B cell (primary cell): ENCODE results near the gene PLD1. TPM values are rescaled to one million over a fixed set of nuclear protein-coding genes. Genes with fewer than 3 reads are reported as not detected.

Source experiments
- ATAC-seq: fragments of 200-7000 bp; cut with Tn5 transposase; one replicate; pipeline ENCODE4 v1.10.0; 2021; ENCODE audit warnings: low read depth, mild to moderate bottlenecking, moderate number of reproducible peaks, moderate library complexity
- CTCF ChIA-PET: fragments of 350-600 bp; sonication (Branson Sonifier 250); formaldehyde crosslinking; loops from one replicate; lab custom pipeline; 2021; ENCODE audit warnings: antibody characterized with exemption, inconsistent platforms; lab: Charles Lee
- POLR2A ChIA-PET: fragments of 350-600 bp; sonication (Branson Sonifier 250); formaldehyde crosslinking; loops from one replicate; lab custom pipeline; 2021; ENCODE audit warnings: antibody characterized with exemption; lab: Charles Lee
- DNase-seq: peaks from one replicate; pipeline ENCODE4 v3.0.0; 2013
- H2AFZ ChIP-seq: 2 replicates; pipeline ENCODE4 v1.6.1; 2012; ENCODE audit warnings: mild to moderate bottlenecking, low read depth, low read length; ENCODE audit not compliant: insufficient read depth, poor library complexity, severe bottlenecking
- H3K27ac ChIP-seq, 2 donors: 1 replicate in 1 of 2; 2 replicates in 1 of 2; pipeline ENCODE4 v1.5.1; 2012 to 2013; ENCODE audit warnings: low read length in 2 of 2, mild to moderate bottlenecking in 2 of 2, moderate library complexity in 1 of 2
- H3K27me3 ChIP-seq, 4 experiments: fragments of 200-600 bp in 1 of 4; sonication (generic) in 1 of 4; replicated peaks in 1 of 4; 1 replicate in 2 of 4; 2 replicates in 2 of 4; pipeline versions ENCODE4 v1.6.1 to v1.7.0; 2013 to 2016; ENCODE audit warnings: low read length in 3 of 4, mild to moderate bottlenecking in 2 of 4, mixed read lengths in 1 of 4, moderate library complexity in 1 of 4; ENCODE audit not compliant: insufficient read depth in 4 of 4, control insufficient read depth in 3 of 4; ENCODE audit errors: control extremely low read depth in 1 of 4
- H3K36me3 ChIP-seq, 2 experiments: replicated peaks in 1 of 2; 1 replicate in 1 of 2; 2 replicates in 1 of 2; pipeline versions ENCODE4 v1.6.1 to v1.7.1; 2013; ENCODE audit warnings: low read length in 1 of 2; ENCODE audit not compliant: insufficient read depth in 2 of 2, control insufficient read depth in 1 of 2; ENCODE audit errors: control extremely low read depth in 1 of 2, extremely low read depth in 1 of 2
- H3K4me1 ChIP-seq, 2 donors: fragments of 200-600 bp in 1 of 2; sonication (generic) in 1 of 2; 1 replicate in 1 of 2; 2 replicates in 1 of 2; pipeline versions ENCODE4 v1.5.1 to v1.6.1; 2013 to 2017; ENCODE audit warnings: low read length in 2 of 2; ENCODE audit not compliant: control insufficient read depth in 2 of 2, insufficient read depth in 2 of 2
- H3K4me2 ChIP-seq: replicated peaks from 2 replicates; pipeline ENCODE3; 2012; ENCODE audit warnings: mild to moderate bottlenecking, low read depth, low read length; ENCODE audit not compliant: poor library complexity, severe bottlenecking
- H3K4me3 ChIP-seq, 5 experiments: fragments of 200-600 bp in 1 of 5; sonication (generic) in 1 of 5; 1 replicate in 3 of 5; 2 replicates in 2 of 5; pipeline versions ENCODE4 v1.5.1 to v1.7.0; 2011 to 2016; ENCODE audit warnings: low read length in 4 of 5, mild to moderate bottlenecking in 4 of 5, low read depth in 2 of 5, control low read depth in 1 of 5, moderate library complexity in 1 of 5; ENCODE audit not compliant: insufficient read depth in 1 of 5; ENCODE audit errors: control extremely low read depth in 1 of 5, extremely low read depth in 1 of 5
- H3K79me2 ChIP-seq: fragments of 200-600 bp; sonication (generic); one replicate; pipeline ENCODE4 v1.6.0; 2016; ENCODE audit warnings: low read length; ENCODE audit not compliant: control insufficient read depth, insufficient read depth
- H3K9ac ChIP-seq: fragments of 200-600 bp; sonication (generic); 2 replicates; pipeline ENCODE4 v1.6.1; 2017; ENCODE audit warnings: mild to moderate bottlenecking, low read length, moderate library complexity
- H3K9me3 ChIP-seq, 3 donors: one replicate each; pipeline versions ENCODE4 v1.6.1 to v1.7.1; 2013; ENCODE audit warnings: low read length in 2 of 3; ENCODE audit not compliant: control insufficient read depth in 2 of 3, insufficient read depth in 1 of 3; ENCODE audit errors: control extremely low read depth in 1 of 3
- H4K20me1 ChIP-seq: 2 replicates; pipeline ENCODE4 v1.6.0; 2012; ENCODE audit warnings: mild to moderate bottlenecking, low read length; ENCODE audit not compliant: insufficient read depth, control insufficient read depth, poor library complexity, severe bottlenecking
- H3K27ac Mint-ChIP-seq: one replicate; pipeline ENCODE4 v1.8.0; 2021; ENCODE audit warnings: mixed read lengths
- H3K27me3 Mint-ChIP-seq: one replicate; pipeline ENCODE4 v1.8.0; 2021; ENCODE audit warnings: mixed read lengths
- H3K4me1 Mint-ChIP-seq: one replicate; pipeline ENCODE4 v1.8.0; 2021; ENCODE audit warnings: mixed read lengths
- H3K4me3 Mint-ChIP-seq: one replicate; pipeline ENCODE4 v1.8.0; 2021; ENCODE audit warnings: mixed read lengths
- H3K9me3 Mint-ChIP-seq: one replicate; pipeline ENCODE4 v1.8.0; 2022; ENCODE audit warnings: mixed read lengths; ENCODE audit not compliant: insufficient read depth
- EZH2 ChIP-seq: IDR thresholded peaks from 2 replicates; pipeline ENCODE4 v1.6.1; 2012; ENCODE audit warnings: borderline replicate concordance, low read depth, mild to moderate bottlenecking, moderate library complexity, low read length; ENCODE audit not compliant: insufficient read depth, poor library complexity, severe bottlenecking
- WGBS: methylation state at CpG from one replicate; pipeline ENCODE4 v1.1.5; 2013; ENCODE audit warnings: missing lambda C conversion rate; ENCODE audit not compliant: insufficient coverage; 5-methylcytosine and 5-hydroxymethylcytosine counted together
- intact Hi-C: fragments of 100-400 bp; cut with micrococcal nuclease; formaldehyde crosslinking; loops from one replicate; pipeline ENCODE4 v1.10.0; 2022
- polyA plus RNA-seq: library from polyadenylated mRNA; depleted of rRNA; stranded (reverse); fragments of >200 nt; gene quantifications from 2 replicates; pipeline ENCODE4 v1.2.3, GENCODE V29; 2012
- total RNA-seq, 2 donors: library from RNA; stranded (reverse); fragments of 120-200 nt in 1 of 2; gene quantifications; 1 replicate in 1 of 2; 2 replicates in 1 of 2; pipeline versions ENCODE4 v1.2.3 to v1.2.4, GENCODE V29; 2013 to 2022
- TF ChIP-seq, protein P1 (sequence below): fragments of 200-600 bp; IDR thresholded peaks from one replicate; pipeline ENCODE4 v1.8.0; 2022; ENCODE audit warnings: antibody characterized with exemption, mild to moderate bottlenecking

The PLD1 gene
- total and polyA plus RNA-seq, 2 donors (not counting 1 experiment from before 2014, with no cell fraction given) = 0.24 to 0.52 TPM

DNA sequence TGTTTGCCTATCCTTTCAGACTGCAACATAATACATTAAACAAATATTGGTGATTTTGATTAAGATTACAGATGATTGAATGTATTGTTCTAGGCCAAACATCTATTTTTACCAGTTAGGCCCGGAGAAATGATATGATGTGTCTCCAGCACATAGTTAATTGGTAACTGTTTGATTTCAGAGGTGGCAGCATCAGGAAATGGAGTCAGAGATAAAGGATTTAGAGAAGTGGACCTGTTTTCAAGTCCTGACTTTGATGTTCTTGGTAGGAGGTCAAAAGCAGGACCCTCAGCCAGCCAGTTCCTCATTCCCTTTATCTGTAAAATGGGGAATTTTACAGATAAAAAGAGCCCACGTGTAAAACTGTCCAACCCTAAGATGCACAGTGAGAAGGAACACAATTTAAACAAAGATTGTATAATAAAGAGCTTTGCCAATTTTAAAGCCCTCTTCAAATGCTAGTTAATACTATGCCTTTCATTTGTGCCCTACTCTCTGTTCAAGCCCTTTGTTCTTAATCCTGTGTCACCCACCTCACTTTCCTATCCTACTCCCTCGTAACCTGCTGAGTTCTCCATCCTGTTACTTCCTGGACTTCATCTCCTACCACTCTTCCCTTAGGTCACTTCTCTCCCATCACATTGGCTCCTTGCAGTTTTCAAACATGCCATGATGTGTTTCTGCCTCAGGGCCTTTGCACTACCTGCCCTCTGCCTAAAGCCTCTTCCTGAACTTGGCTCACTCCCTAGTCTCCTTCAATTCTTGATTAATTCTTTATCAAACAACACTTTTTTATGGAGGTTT is 35.4 kb upstream of the PLD1 start:
- no peak overlapping the region for H2AFZ ChIP-seq
- H3K4me2 ChIP-seq = no peak overlapping the region
- H3K9ac ChIP-seq = no peak overlapping the region
- ATAC-seq (no peak), DNase-seq (no peak)
- no peaks in the 10 kb centered on the region for H3K4me1 ChIP-seq
- no peaks in the 10 kb centered on the region for H3K27me3 ChIP-seq
- H3K27me3 Mint-ChIP-seq = no peaks in the 10 kb centered on the region
- no peaks in the 10 kb centered on the region for H3K9me3 Mint-ChIP-seq
- WGBS = 100% methylated on average over 1 of the region's 3 CpGs
- no peak overlapping the region for H3K4me3 Mint-ChIP-seq
- no peaks in the 10 kb centered on the region for H3K9me3 ChIP-seq
- intact Hi-C loops = no loop called here
- H3K36me3 ChIP-seq = no peaks in the 10 kb centered on the region
- H3K27ac Mint-ChIP-seq = no peak overlapping the region
- no peaks in the 10 kb centered on the region for H3K79me2 ChIP-seq
- no peak overlapping the region for H3K27ac ChIP-seq
- POLR2A ChIA-PET = no interaction called here
- TF ChIP-seq, protein P1, sequence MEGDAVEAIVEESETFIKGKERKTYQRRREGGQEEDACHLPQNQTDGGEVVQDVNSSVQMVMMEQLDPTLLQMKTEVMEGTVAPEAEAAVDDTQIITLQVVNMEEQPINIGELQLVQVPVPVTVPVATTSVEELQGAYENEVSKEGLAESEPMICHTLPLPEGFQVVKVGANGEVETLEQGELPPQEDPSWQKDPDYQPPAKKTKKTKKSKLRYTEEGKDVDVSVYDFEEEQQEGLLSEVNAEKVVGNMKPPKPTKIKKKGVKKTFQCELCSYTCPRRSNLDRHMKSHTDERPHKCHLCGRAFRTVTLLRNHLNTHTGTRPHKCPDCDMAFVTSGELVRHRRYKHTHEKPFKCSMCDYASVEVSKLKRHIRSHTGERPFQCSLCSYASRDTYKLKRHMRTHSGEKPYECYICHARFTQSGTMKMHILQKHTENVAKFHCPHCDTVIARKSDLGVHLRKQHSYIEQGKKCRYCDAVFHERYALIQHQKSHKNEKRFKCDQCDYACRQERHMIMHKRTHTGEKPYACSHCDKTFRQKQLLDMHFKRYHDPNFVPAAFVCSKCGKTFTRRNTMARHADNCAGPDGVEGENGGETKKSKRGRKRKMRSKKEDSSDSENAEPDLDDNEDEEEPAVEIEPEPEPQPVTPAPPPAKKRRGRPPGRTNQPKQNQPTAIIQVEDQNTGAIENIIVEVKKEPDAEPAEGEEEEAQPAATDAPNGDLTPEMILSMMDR = no peak
- no peak for TF ChIP-seq EZH2
- H3K4me1 Mint-ChIP-seq = no peaks in the 10 kb centered on the region
- no peaks in the 10 kb centered on the region for H4K20me1 ChIP-seq
- H3K4me3 ChIP-seq = no peak overlapping the region
- CTCF ChIA-PET = no interaction called here

DNA sequence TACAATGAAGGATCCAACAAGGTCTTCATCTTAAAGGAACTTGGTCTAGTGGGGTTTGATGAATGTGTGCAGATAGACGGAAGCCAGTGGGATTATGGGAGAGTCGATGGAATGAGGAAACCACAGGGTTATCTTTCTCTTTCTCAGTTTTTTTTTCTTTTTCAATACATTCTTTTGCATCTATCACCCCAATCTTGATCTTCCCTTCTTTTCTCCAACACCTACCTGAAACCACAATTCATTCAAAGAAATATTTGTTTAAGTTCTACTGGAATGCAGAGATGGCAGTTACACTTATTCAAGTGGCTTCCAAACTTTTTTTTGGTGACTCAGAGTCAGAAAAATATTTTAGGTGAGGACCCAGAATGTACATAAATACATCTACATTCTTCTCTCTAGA is 34.6 kb upstream of the PLD1 start:
- Mint-ChIP-seq H3K27ac (no peak overlapping the region), H3K4me1 (no peaks in the 10 kb centered on the region), H3K9me3 (no peaks in the 10 kb centered on the region), H3K4me3 (no peak overlapping the region), H3K27me3 (no peaks in the 10 kb centered on the region)
- Histone ChIP-seq H3K27ac (no peak overlapping the region), H3K9me3 (no peaks in the 10 kb centered on the region), H2AFZ (no peak overlapping the region), H3K79me2 (no peaks in the 10 kb centered on the region), H4K20me1 (no peaks in the 10 kb centered on the region), H3K36me3 (no peaks in the 10 kb centered on the region), H3K4me2 (no peak overlapping the region), H3K4me1 (no peaks in the 10 kb centered on the region), H3K9ac (no peak overlapping the region), H3K27me3 (no peaks in the 10 kb centered on the region), H3K4me3 (no peak overlapping the region)
- ChIA-PET CTCF (no interaction called here), POLR2A (no interaction called here)
- WGBS = no CpG with 5 or more reads among the region's 2 CpGs
- intact Hi-C loops = no loop called here
- DNase-seq (no peak), ATAC-seq (no peak)
- no peak for TF ChIP-seq EZH2
- TF ChIP-seq, protein P1 = no peak
